DMS153 treated with DMSO at 0.1 percent for 48 hours (cell line): ENCODE results near the gene HTR3B.
"Not testable (repeated sequence)": the region's sequence is repeated elsewhere in the genome, so short reads cannot be mapped to it uniquely, and the experiment has no call there.

Source experiments
- DNase-seq: peaks from one replicate; lab custom pipeline; 2025; ENCODE audit not compliant: unreplicated experiment; lab: John Stamatoyannopoulos, UW

HTR3B gene

DNA sequence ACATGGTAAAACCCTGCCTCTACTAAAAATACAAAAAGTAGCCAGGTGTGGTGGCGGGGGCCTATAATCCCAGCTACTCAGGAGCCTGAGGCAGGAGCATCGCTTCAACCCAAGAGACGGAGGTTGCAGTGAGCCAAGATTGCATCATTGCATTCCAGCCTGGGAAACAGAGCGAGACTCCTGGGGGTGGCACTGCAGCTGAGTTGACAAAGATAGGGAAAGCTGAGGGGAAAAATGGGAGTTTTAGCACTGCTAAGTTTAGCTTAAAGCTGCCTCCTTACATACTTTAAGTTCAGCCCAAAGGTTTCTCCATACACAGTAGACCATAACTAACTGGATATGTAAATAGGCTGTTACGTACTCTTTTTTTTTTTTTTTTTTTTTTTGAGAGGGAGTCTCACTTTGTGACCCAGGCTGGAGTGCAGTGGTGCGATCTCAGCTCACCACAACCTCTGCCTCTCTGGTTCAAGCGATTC, 20.2 kb upstream of the HTR3B start:
- no peak for DNase-seq

DNA sequence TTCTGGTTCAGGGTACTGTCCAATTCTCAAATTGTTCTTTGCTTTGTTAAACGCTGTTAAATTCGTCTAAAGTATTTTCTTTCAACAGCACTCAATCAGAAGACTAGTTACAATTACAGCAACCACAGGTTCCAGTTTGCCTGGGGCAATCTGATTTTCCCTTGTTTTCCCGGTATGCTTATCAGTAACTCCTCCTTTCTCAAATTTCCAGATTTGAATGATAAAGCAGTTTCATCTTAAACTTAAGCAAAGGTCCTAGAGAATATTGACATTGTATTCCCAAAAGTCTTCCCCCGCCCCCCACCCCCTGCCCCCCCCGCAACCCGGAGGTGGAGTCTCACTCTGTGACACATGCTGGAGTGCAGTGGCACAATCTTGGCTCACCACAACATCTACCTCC, 18.7 kb upstream of the HTR3B start:
- no peak for DNase-seq

DNA sequence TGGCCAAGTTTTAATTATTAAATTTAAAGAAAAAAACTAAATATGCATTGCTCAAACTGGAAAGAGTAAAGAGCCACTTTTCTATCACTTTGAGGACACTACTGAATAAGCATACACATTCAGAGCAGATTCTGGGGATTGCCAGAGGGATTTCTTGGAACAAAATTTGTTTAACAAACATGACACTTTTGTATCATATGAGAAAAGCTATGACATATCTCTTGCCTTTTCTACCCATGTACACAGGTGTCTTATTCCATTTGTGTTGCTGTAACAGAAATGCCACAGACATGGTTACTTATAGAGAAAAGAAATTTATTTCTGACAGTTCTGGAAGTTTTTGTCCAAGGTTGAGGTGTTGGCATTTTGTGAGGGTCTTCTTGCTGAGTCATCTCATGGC, 15.7 kb upstream of the HTR3B start:
- no peak for DNase-seq

DNA sequence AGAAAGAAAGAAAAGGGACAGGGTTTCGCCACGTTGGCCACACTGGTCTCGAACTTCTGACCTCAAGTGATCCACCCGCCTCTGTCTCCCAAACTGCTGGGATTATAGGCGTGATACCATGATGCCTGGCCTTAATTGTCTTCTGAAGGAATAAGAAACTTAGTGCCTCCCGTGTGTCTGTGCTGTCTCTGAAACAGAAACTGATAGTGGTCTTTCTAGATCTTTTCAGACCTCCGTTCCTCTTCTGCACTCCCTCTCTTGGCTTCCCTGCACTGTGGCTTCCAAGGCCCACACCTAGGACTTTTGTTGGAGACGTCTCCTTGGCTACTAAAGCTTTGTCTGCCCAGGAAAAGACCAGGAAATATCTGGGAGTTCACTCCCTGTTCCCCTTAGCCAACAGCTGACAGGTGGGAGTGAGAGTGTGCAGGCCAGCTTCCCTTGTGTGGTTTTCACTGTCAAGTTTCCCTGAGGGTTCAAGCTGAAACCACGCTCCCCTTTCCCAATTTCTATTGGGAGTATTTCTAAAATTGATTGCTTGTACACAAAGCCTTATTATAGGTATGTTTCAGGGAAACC, 10.1 kb upstream of the HTR3B start:
- DNase-seq: no peak

DNA sequence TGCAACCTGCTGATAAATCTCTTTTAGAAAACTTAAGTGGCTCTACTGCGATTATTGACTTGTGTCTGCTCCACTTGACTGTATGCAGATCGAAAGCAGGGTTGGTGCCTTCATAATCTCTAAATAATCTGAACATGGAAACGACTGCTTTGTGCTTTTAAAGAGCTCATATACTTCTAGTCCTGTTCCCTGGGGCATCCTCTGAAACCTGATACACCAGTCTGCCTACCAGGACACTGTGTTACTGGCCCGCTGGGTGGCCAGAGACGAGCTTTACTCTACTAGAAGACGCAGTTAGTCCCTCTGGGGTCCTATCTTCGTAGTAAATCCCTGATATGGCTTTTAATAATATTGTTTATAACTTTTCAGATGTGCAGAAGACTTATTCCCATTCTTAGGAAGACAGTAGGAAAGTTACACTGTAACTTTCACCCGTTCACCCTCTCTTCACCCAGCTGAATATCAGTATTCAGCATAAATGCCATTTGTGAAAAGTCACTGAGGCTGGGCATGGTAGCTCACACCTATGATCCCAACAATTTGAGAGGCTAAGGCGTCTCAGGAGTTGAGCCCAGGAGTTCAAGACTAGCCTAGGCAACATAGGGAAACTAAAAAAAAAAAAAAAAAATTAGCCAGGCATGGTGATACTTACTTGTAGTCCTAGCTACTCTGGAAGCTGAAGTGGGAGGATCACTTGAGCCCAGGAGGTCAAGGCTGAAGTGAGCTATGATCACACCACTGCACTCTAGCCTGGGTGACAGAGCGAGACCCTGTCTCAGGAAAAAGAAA, 9.0 kb upstream of the HTR3B start:
- DNase-seq: no peak

DNA sequence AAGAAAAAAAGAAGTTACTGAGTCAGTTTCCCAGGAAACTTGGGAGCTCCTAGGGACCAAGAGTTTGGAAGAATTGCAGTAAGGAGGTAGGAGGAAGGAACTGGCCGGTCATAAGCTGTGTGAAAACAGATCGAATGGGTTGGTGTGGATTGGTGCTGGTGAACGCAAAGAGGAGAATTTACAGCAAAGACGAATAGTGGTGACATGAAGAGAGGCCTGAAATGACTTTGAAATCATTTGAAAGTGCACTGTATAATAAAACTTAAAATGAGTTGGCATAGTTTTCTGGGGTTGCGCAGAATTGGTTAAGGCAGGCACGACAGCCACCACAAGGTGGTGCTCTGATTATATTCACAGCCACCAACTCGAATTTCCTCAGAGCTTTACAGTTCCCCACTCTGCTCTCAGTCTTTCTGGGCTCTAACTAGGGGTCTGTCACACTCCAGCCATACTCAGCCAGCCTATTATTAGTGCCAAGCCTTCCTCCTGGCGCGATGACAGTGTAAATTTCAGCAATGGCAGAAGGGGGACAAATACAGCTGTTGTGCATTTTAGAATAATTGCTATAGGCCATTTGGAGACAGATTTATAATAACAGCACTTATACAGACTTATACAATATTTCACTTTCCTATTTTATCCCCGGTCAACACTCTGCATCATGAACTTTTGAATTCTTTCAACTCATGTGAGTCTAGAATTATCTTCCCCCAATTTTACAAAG, 8.3 kb upstream of the HTR3B start:
- DNase-seq: peak; percentile 57

DNA sequence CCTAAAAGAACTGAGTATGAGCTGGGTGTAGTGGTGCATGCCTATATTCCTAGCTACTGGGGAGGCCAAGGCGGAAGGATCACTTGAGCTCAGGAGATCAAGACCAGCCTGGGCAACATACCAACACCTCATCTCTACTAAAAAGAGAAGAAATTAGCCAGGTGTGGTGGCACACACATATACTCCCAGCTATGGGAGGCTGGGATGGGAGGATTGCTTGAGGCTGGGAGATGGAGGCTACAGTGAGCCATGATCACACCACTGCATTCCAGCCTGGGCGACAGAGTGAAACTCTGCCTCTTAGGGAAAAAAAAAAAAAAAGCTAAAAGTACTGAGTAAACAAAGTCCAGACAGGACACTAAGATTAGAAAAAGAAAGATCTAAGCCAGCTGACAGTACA, 3.5 kb upstream of the HTR3B start:
- DNase-seq: no peak

DNA sequence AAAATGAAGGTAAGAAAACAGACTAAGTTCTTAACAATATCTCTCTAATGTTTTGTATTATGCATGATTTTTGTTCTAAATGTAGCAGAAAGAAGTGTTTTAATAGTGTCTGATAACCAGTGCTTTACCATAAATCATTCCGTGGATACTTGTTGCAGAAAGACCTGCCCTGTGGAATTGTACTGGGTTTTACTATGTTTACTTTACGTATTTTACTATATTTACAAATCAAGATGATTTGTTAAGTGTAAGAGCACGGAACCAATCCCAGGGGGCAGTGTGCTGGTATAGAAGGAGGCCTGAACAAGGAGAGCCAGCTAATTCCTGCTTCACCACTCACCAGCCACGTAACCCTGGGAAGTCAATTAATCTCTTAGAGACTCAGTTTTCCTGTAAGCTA, 1.4 kb downstream of the HTR3B start:
- peak; percentile 88 for DNase-seq

DNA sequence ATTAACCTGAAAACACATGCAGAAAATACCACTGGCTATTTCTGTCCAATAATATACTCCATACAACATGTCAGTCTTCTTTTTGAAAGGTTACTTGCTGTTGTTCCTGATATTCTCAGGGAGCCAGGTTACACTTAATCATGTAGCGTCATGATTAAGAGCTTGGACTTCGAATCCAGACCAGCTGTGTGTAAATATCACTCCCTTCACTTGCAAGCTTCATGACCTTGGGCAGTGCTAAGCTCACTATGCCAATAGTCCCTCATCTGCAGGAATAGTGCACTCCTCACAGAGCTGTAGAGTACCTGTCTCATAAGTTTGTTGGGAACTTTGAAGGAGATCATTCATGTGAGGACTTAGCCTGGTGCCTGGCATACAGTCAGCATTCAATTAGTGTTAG, 1.9 kb downstream of the HTR3B start:
- DNase-seq: no peak

DNA sequence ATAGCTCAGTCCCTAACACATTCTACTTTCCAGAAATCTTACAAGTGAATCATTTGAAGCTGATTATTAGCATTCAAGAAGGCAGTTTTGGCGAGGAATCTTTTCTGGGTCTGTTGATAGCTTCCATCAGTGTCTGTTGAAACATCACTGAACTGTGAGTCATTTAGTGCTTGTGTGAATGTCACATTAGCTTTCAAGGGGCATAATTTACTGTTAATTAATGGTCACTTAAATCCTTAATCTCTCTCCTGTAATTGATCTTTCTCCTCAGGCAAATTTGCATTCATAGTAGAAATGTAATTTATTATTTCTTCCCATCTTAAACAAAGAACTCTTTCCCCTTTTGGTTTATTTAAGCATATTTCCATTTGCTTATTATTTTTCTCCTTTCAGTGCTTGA, 2.6 kb downstream of the HTR3B start:
- no peak for DNase-seq

DNA sequence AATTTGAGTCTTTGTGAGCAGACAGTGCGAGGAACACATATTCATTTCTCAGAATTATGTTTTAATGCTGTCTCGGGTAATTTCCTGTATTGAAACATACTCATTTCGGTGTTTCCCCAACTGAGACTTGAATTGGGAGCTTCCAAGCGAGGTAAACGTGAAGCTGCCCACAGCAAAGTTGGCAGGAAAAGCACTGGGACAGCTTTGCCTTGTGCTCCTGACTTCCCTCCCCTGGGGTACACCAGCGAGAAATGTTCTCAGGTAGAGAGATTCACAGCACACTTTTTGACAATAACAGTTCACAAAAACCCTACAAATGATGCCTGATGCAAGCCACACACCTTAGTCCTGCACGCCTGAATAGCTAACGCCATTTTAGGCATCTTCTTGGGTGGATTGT, 3.1 kb downstream of the HTR3B start:
- DNase-seq: no peak

DNA sequence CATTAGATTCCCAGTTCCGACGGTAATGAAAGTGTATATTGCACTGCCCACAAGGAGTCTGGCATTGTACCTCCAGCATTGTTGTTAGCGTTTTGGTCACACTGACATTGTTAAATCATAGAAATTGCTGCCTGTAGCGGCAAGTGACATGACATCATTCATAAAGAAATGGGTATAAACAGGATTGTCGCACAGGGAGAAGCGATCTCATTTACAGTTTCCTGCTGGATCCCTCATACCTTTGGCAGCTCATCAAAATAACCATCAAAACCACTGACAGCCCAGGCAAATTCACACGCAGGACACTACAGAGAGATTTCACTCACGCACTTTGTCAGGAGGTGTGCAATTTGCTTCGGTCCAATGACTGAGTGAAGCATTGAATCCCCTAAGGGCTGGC, 3.5 kb downstream of the HTR3B start:
- no peak for DNase-seq

DNA sequence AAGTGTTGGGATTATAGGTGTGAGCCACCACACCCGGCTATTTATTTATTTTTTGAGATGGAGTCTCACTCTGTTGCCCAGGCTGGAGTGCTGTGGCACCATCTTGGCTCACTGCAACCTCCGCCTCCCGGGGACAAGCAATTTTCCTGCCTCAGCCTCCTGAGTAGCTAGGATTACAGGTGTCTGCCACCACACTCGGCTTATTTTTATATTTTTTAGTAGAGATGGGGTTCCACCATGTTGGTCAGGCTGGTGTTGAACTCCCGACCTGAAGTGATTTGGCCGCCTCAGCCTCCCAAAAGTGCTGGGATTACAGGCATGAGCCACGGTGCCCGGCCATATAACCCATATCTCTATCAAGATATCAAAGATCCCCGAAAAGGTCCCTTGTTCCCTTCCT, 6.9 kb downstream of the HTR3B start:
- not testable (repeated sequence) for DNase-seq

DNA sequence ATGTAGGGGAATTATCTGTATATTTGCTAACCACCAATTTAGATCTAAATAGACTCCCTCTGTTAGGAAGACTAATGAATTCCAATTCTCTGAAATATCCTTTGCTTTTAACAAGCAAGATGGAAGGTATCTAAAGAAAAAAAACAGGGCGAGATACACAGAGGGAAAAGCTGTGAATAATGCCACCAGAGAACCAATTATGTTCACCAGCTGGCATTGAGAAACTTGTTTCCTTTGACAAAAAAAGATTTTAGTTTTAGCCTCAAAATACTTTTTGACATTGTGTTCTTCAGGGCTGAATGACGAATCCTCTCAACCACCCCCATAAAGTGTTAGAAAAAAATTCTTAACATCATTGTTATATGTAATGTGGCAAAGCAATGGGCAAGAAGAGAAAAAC, 19.0 kb downstream of the HTR3B start:
- no peak for DNase-seq

DNA sequence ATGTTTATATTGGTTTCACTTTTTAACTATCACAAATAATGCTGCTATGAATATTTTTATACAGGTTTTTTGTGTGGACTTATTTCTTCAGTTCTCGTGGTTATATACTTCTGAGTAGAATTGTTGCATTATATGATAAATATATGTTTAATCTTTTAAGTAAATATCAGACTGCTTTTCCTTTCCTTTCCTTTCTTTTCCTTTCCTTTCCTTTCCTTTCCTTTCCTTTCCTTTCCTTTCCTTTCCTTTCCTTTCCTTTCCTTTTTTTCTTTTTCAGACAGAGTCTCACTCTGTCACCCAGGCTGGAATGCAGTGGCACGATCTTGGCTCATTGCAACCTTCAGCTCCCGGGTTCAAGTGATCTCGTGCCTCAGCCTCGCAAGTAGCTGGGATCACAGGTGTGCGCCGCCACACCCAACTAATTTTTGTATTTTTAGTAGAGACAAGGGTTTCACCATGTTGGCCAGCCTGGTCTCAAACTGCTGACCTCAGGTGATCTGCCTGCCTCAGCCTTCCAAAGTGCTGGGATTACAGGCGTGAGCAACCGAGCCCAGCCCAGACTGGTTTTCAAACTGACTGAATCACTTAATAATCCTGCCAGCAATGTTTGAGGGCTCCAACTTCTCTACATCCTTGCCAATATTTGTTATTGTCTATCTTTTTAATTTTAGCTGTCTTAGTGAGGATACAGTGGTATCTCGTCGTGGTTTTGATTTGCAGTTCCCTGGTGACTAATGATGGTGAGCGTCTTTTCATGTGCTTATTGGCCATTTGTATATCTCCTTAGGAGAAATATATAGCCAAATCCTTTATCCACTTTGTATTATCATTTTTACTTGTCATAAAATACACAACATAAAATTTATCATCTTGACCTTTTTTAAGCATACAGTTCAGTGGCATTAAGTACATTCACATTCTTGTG, 21.9 kb downstream of the HTR3B start:
- DNase-seq: no peak

DNA sequence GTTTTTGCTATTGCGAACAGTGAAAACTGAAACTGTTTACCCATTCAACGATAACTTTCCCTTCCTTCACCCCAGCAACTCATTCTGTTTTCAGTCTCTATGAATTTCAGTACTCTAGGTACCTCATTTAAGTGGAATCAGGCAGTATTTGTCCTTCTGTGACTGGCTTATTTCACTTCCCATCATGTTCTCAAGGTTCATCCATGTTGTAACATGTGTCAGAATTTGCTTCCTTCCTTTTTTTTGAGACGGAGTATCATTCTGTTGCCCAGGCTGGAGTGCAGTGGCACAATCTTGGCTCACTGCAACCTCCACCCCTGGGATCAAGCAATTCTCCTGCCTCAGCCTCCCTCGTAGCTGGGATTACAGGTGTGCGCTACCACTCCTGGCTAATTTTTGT, 23.7 kb downstream of the HTR3B start:
- DNase-seq: no peak

DNA sequence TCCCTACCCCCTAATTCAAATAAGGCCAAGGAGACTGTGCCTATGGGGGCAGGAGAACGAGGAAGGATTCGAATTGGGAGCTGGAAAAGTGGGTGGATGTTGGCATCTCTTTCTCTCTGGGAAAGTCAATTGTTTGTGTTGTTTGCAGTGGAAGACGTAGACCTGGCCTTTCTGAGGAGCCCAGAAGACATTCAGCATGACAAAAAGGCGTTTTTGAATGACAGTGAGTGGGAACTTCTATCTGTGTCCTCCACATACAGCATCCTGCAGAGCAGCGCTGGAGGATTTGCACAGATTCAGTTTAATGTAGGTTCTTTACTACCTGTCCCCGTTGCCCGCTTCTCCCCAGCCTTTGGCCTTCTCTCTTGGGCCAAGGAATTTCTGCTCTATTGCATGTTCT, 28.2 kb downstream of the HTR3B start:
- DNase-seq: no peak

DNA sequence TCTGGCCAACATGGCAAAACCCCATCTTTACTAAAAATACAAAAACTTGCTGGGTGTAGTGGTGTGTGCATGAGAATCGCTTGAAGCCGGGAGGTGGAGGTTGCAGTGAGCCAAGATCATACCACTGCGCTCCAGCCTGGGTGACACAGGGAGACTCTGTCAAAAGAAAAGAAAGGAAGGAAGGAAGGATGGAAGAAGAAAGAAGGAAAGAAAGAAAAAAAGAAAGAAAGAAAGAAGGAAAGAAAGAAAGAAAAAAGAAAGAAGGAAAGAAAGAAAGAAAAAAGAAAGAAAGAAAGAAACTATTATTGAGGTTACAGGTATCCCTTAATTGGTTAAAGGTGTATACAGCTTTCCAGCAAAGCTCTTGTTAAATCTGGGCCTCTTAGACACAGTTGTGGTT, 29.6 kb downstream of the HTR3B start:
- not testable (repeated sequence) for DNase-seq

DNA sequence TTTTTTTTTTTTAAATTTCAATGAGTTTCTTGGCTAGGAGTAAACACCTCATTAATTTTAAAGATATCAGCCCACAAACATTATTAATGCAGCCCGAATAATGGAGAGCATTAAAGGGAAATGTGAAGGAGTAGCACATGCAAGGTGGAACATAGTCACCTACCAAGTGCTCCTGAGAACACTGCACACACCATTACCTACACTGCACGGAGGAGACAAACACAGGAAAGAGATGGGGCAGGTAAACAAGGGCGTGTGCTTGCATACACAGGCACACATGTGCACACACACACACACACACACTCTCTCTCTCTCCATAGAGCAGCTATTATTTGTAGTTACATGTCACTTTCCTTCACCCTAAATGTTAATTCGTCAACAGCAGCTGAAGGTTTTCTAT, 30.2 kb downstream of the HTR3B start:
- peak; percentile 11 for DNase-seq

DNA sequence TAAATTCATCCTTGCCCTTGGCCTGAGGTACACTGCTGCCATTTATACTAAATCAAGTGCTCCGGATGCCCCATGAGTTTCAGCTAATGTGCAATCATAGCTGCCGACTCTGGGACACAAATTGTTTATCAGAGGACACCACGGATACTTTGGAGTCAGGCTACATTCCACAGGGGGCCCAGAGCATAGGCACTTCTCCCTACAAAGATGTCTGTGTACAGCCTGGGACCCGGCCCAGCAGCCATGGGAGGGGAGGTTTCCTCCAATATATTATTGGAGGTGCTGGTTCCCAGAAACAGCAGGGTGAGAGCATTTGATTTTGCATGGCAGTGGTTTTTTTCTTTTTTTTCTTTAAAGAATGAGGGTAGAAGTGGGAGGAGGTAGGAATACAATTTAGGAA, 31.3 kb downstream of the HTR3B start:
- DNase-seq: no peak

DNA sequence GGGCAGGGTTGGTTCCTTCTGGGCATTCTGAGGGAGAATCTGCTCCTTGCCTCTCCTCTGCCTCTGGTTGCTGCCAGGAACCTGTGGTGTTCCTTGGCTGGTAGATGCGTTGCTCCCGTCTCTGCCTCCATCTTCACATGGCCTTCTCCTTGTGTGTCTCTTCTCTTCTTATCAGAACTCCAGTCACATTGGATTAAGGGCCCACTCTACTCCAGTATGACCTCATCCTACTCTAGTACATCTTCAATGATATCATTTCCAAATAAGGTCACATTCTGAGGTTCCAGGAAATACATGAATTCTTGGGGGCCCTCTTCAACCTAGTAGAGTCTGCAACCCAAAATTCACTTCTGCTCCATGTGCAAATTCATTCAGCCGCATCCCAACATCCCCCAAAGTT, 33.3 kb downstream of the HTR3B start:
- DNase-seq: no peak
